Lower leg skin (tissue), 3 donors: Measurements from ENCODE around the gene HSP90B1.

Experiments used
- CTCF ChIP-seq, 3 donors: fragments of 450-650 bp; IDR thresholded peaks; one replicate each; pipeline ENCODE4 v1.5.1; 2016; ENCODE audit warnings: antibody characterized with exemption in 3 of 3, mild to moderate bottlenecking in 3 of 3, moderate library complexity in 2 of 3
- POLR2A ChIP-seq, 2 donors: fragments of 450-650 bp; IDR thresholded peaks; one replicate each; pipeline ENCODE4 v1.6.1; 2016 to 2017; ENCODE audit warnings: antibody characterized with exemption in 2 of 2, mild to moderate bottlenecking in 1 of 2, moderate library complexity in 1 of 2

- TF ChIP-seq CTCF (IDR thresholded peaks at IDR 0.05) (no peak), POLR2A (IDR thresholded peaks at IDR 0.05) (no peak)
These were observed 1.5 kb upstream of the HSP90B1 start for GRCh38 chr12:103928682-103929045.
